Pancreas (tissue), 10 donors: ENCODE data around the gene EEF1A2. TPM values are rescaled to one million over a fixed set of nuclear protein-coding genes. Genes with fewer than 3 reads are reported as not detected.

Experiments
- ATAC-seq, 4 donors: fragments of 200-7000 bp; cut with Tn5 transposase; one replicate each; pipeline versions ENCODE4 v1.8.0 to v1.9.1; 2020; ENCODE audit warnings: mild to moderate bottlenecking in 4 of 4, moderate library complexity in 4 of 4
- DNase-seq, 6 donors: peaks; one replicate each; pipeline ENCODE4 v3.0.0-alpha.2; 2020
- FAIRE-seq: peaks from 2 replicates; lab custom pipeline; 2012; peaks lifted over from hg19 to GRCh38; lab: Jason Lieb, UNC
- H3K27ac ChIP-seq, 4 donors: fragments of 200-600 bp; sonication (generic); 1 replicate in 3 of 4; 2 replicates in 1 of 4; pipeline versions ENCODE4 v1.5.0 to v1.8.0; 2020
- H3K27me3 ChIP-seq, 4 donors: fragments of 200-600 bp; one replicate each; pipeline ENCODE4 v1.8.0; 2021
- H3K36me3 ChIP-seq, 3 donors: fragments of 200-600 bp; sonication (generic) in 1 of 3; one replicate each; pipeline versions ENCODE4 v1.5.0 to v1.8.0; 2020 to 2021
- H3K4me1 ChIP-seq, 3 donors: fragments of 200-600 bp; one replicate each; pipeline ENCODE4 v1.8.0; 2021
- H3K4me3 ChIP-seq, 4 donors: fragments of 200-600 bp; sonication (generic) in 2 of 4; one replicate each; pipeline versions ENCODE4 v1.5.0 to v1.8.0; 2020 to 2021
- H3K9me3 ChIP-seq, 4 donors: fragments of 200-600 bp; one replicate each; pipeline ENCODE4 v1.8.0; 2021
- WGBS, 2 donors: extraction: QIAGEN DNeasy Blood & Tissue Kit; methylation state at CpG; one replicate each; pipeline ENCODE4 v1.1.7; 2013; 5-methylcytosine and 5-hydroxymethylcytosine counted together
- intact Hi-C, 3 donors: fragments of 100-400 bp; cut with DNase I; formaldehyde crosslinking; loops; one replicate each; pipeline versions ENCODE4 v1.11.1 to v1.14.2; 2022
- polyA plus RNA-seq, 2 donors: library from polyadenylated mRNA; stranded (reverse); fragments of 200-250 nt; gene quantifications; one replicate each; pipeline ENCODE4 v1.2.3, GENCODE V29; 2013
- total RNA-seq, 6 donors: library from RNA; stranded (reverse); fragmentation: NEBNext Ultra II Directional in 4 of 6; extraction: Animal tissue kit (Norgen Biotek cat#: 25700) in 4 of 6; gene quantifications; one replicate each; pipeline versions ENCODE4 v1.2.1 to v1.2.4, GENCODE V29; 2021 to 2023
- TF ChIP-seq, protein P1 (sequence below), 4 donors: fragments of 200-600 bp; sonication (generic) in 3 of 4; IDR thresholded peaks; one replicate each; pipeline versions ENCODE4 v1.5.0 to v1.8.0; 2021; ENCODE audit warnings: antibody characterized with exemption in 4 of 4
- donor health status: healthy with polysubstance abuse.
- donor health status: DM: no; HTN: no; CAD: no; lungs with moderate emphysema.
- donor health status: DM: no; HTN: no; CAD: no.
- donor health status: control.
- donor health status: control.
- donor health status: Bipolar disorder and iron deficiency.
- donor health status: DM: yes; HTN: yes; CAD: no.
- donor health status: DM: no; HTN: no; CAD: no.
- donor health status: DM: no; HTN: no; CAD: no.
- donor health status: DM: yes; HTN: yes; CAD: no.

Gene EEF1A2
- total and polyA plus RNA-seq, 8 donors: 5.0 to 86.9 (median 19.7) TPM

- 81 to 85% methylated on average over 3 of the region's 3 CpGs for WGBS, 2 donors
- intact Hi-C loops: no loop called here
- H3K4me3 ChIP-seq: no peak overlapping the region
- no peaks in the 10 kb centered on the region for H3K4me1 ChIP-seq
- H3K27me3 ChIP-seq: peaks cover 0 to 4% (median 0%) of the 10 kb centered on the region in 4 donors
- FAIRE-seq (no peak), ATAC-seq (no peak), DNase-seq (no peak)
- no peak overlapping the region for H3K27ac ChIP-seq
- TF ChIP-seq, protein P1, sequence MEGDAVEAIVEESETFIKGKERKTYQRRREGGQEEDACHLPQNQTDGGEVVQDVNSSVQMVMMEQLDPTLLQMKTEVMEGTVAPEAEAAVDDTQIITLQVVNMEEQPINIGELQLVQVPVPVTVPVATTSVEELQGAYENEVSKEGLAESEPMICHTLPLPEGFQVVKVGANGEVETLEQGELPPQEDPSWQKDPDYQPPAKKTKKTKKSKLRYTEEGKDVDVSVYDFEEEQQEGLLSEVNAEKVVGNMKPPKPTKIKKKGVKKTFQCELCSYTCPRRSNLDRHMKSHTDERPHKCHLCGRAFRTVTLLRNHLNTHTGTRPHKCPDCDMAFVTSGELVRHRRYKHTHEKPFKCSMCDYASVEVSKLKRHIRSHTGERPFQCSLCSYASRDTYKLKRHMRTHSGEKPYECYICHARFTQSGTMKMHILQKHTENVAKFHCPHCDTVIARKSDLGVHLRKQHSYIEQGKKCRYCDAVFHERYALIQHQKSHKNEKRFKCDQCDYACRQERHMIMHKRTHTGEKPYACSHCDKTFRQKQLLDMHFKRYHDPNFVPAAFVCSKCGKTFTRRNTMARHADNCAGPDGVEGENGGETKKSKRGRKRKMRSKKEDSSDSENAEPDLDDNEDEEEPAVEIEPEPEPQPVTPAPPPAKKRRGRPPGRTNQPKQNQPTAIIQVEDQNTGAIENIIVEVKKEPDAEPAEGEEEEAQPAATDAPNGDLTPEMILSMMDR (IDR thresholded peaks at IDR 0.05): no peak
- no peaks in the 10 kb centered on the region for H3K36me3 ChIP-seq
- H3K9me3 ChIP-seq: no peaks in the 10 kb centered on the region
Measured at GRCh38 chr20:63513207-63513606, 14.3 kb upstream of the EEF1A2 start.

- intact Hi-C loops: no loop called here
- Histone ChIP-seq H3K9me3 (no peaks in the 10 kb centered on the region), H3K36me3 (no peaks in the 10 kb centered on the region), H3K27me3 (peaks cover 0 to 4% (median 0%) of the 10 kb centered on the region in 4 donors), H3K4me1 (no peaks in the 10 kb centered on the region), H3K4me3 (no peak overlapping the region), H3K27ac (no peak overlapping the region)
- ATAC-seq (no peak), DNase-seq (peak in 1 of 6 donors; percentile 21), FAIRE-seq (no peak)
- TF ChIP-seq, protein P1 (IDR thresholded peaks at IDR 0.05): no peak
- 76 to 84% methylated on average over 9 of the region's 9 CpGs for WGBS, 2 donors
Measured at GRCh38 chr20:63509088-63509564, 10.2 kb upstream of the EEF1A2 start.

DNA sequence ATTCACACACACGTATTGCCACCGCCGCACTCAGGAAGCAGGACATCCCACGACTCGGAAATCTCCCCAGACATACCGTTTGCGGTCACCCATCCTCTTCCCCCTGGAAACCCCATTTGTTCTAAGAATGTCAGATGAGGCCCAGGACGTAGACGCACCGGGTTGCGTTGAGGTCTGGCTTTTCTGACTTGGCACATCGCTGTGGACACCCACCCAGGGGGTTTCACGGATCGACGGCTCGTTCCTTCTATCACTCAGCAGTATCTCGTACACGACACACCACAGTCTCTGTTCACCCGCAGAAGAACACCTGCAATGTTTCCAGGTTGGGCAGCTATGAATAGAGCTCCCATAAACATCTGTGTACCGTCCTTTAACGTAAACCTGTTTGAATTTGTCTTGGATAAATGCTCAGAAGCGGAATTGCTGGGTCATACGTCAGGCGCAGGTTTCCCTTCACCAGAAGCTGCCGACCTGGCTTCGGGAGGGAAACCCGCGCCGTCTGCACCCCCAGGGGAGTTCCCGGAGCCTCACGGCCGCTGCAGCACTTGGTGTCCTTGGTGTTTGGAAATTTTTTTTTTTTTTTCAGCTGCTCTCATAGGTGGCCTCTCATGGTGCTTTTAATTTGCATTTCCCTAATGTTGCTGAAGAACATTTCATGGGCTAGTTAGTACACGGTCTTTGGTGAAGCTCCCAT is 9.3 kb upstream of the EEF1A2 start:
- no peaks in the 10 kb centered on the region for H3K4me1 ChIP-seq
- H3K4me3 ChIP-seq: no peak overlapping the region
- no peaks in the 10 kb centered on the region for H3K36me3 ChIP-seq
- H3K9me3 ChIP-seq: no peaks in the 10 kb centered on the region
- DNase-seq: peak in 2 of 6 donors; percentile 21 to 34
- TF ChIP-seq, protein P1 (IDR thresholded peaks at IDR 0.05): no peak
- 72 to 75% methylated on average over 33 of the region's 33 CpGs for WGBS, 2 donors
- H3K27me3 ChIP-seq: peaks cover 0 to 4% (median 0%) of the 10 kb centered on the region in 4 donors
- no peak for ATAC-seq
- no peak for FAIRE-seq
- intact Hi-C loops: no loop called here
- no peak overlapping the region for H3K27ac ChIP-seq

DNA sequence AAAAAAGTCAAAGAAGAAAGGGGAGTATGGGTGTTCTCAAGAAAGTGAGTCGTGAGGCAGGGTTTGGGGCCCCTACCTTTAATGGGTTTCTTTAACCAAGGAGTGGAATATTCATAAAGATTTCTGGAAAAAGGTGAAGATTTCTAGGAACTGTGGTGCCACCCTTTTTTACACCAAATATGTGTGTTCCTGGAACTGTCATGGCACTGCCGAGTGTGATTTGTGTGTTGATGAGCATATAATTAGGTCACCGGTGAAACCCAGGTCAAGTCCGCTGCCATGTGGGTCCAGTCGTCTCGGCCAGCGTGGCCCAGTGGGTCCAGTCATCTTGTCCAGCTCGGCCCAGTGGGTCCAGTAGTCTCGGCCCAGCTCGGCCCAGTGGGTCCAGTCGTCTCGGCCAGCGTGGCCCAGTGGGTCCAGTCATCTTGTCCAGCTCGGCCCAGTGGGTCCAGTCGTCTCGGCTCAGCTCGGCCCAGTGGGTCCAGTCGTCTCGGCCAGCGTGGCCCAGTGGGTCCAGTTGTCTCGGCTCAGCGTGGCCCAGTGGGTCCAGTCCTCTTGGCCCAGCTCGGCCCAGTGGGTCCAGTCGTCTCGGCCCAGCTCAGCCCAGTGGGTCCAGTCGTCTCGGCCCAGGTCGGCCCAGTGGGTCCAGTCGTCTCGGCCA is 8.3 kb upstream of the EEF1A2 start:
- WGBS, 2 donors: 78 to 87% methylated on average over 30 of the region's 30 CpGs
- no peaks in the 10 kb centered on the region for H3K4me1 ChIP-seq
- FAIRE-seq (no peak), ATAC-seq (no peak), DNase-seq (peak in 2 of 6 donors; percentile 45 to 55)
- no peak overlapping the region for H3K27ac ChIP-seq
- intact Hi-C loops: no loop called here
- H3K36me3 ChIP-seq: no peaks in the 10 kb centered on the region
- H3K4me3 ChIP-seq: no peak overlapping the region
- TF ChIP-seq, protein P1 (IDR thresholded peaks at IDR 0.05): no peak
- H3K9me3 ChIP-seq: no peaks in the 10 kb centered on the region
- H3K27me3 ChIP-seq: peaks cover 0 to 4% (median 0%) of the 10 kb centered on the region in 4 donors
